ENCODE results near the gene CD300C.
"Not testable (repeated sequence)": the region's sequence is repeated elsewhere in the genome, so short reads cannot be mapped to it uniquely, and the experiment has no call there.

The CD300C gene

DNA sequence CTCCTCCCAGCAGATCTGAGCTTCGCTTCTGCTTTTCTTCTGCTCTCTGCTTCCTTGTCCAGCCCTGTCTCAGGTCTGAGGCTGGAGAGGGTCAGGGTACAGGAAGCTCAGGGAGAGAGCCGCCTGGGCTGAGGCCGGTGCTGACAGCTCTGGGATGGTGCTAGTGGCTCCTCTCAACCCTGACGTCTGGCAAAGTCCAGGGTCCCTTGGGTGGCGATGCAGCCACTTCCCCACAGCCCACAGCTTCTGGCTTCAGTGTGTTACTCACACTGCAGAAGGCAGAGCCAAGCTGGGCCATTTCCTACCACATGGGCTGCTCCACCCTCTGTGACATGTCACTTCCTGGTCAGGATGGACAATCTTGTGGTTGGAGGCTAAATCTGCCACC lies at the start of gene CD300C:
TSS of gene CD300C (minus strand) at position 273 of the 388 bp plus-strand sequence. CDS start 333 bp downstream, outside the sequence.
- Mint-ChIP-seq H3K27me3 (peaks cover 13% of the 10 kb centered on the region), H3K4me1 (ENCODE audit: low read depth) (peaks cover 82% of the 10 kb centered on the region), H3K4me3 (peak within 1 kb of the TSS; percentile 69), H3K36me3 (ENCODE audit: low read depth) (peaks cover 50% of the 10 kb centered on the region), H3K9me3 (no peaks in the 10 kb centered on the region), H3K27ac (peak within 1 kb of the TSS; percentile 93)
- intact Hi-C loops (cut with micrococcal nuclease) = loop anchor here (1.0 to 10.0 kb wide), 2 partner anchors 21 to 59 kb away; partner anchors contain the start of gene CD300H

DNA sequence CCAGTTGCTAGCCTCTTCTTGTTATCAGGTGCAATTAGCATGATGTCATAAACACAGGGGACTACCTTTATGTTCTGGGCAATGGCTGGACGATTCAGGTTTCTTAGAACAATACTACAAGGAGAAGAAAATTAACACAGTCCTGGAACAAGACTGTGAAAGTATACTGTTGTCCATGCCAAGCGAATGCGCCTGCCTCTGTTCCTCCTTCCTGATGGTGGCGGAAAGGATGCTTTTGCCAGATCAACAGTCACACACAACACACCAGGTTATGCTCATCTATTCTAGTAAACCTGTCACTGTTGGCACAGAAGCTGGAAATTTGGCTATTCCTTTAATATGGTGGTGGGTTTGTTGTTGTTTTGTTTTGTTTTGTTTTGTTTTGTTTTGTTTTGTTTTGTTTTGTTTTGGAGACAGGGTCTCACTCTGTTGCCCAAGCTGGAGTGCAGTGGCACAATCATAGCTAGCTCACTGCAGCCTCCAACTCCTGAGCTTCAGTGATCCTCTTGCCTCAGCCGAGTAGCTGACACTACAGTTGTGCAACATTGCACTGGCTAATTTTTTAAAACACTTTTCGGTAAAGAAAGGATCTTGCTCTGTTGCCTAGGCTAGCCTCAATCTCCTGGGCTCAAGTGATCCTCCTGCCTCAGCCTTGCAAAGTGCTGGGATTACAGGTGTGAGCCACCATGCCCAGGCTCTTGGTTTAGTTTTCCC lies 49.3 kb upstream of the CD300C start:
- no peaks in the 10 kb centered on the region for H3K9me3 Mint-ChIP-seq
- peaks cover 33% of the 10 kb centered on the region for H3K27me3 Mint-ChIP-seq
- intact Hi-C loops (cut with micrococcal nuclease) = no loop called here
- H3K36me3 Mint-ChIP-seq (ENCODE audit: low read depth) = no peaks in the 10 kb centered on the region
- no peak overlapping the region for H3K4me3 Mint-ChIP-seq
- H3K27ac Mint-ChIP-seq = no peak overlapping the region
- peaks cover 58% of the 10 kb centered on the region for H3K4me1 Mint-ChIP-seq (ENCODE audit: low read depth)

DNA sequence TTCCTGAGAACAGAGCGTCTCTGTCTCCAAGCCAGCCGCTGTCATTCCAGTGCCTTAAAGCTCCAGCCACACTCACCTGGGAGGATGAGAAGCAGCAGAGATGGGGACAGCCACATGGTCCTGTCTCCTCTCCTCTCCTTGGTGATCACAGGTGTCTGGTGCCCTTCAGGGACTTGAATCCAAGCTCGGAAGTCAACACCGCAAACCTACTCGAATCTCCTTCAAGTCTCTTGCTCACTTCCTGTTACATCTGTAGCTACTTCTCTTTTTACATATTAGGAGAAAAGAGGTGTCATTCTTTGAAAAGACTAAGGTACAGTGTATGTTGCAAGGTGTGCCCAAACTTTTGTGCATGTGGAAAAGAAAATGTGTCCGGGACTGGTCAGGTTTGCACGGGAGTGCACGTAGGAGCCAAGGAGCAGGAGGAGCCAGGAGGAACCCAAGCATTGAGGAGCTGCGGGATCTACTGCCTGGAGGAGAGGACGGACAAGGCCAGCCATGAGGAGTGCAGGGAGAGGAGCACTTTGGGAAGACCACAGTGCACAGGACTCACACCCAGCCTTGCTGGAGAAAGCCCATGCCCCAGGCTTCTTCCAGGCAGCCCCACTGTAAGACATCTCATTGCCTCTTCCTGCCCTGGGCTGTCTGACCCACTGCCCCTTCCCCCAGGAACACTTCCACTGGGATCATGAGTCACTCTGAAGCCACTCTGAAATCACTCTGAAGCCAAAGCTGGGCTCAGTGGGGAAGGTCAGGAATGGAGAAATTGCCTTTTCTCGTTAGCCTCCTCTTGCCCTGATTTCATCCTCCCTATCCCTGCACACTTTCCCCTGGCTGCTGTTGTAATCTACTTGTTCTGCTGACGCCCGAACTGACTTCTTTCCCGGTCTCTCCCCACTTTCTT lies 46.4 kb upstream of the CD300C start, which contains the start of gene CD300LD:
TSS of gene CD300LD (minus strand) at position 197 of the 904 bp plus-strand sequence. CDS start at position 116, 81 bp downstream.
- Mint-ChIP-seq H3K36me3 (ENCODE audit: low read depth) (no peaks in the 10 kb centered on the region), H3K4me1 (ENCODE audit: low read depth) (peaks cover 30% of the 10 kb centered on the region), H3K27ac (no peak within 1 kb of the TSS), H3K27me3 (peaks cover 51% of the 10 kb centered on the region), H3K9me3 (no peaks in the 10 kb centered on the region), H3K4me3 (no peak within 1 kb of the TSS)
- intact Hi-C loops (cut with micrococcal nuclease) = no loop called here

DNA sequence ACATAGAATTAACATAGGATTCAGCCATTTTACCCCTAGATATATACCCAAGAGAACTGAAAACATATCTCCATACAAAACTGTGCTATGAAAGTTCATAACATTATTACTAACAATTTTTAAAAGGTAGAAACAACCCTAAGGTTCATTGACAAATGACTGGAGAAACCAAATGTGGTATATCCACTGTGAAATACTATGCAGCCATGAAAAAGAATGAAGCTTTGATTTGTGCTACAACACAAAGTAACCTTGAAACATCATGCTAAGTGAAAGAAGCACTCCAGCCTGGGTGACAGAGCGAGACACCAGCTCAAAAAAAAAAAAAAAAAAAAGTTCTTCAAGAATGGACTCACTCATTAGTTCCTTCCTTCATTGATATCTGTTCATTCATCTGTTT lies 45.6 kb upstream of the CD300C start:
- intact Hi-C loops (cut with micrococcal nuclease) = no loop called here
- Mint-ChIP-seq H3K36me3 (ENCODE audit: low read depth) (no peaks in the 10 kb centered on the region), H3K27ac (no peak overlapping the region), H3K27me3 (peaks cover 48% of the 10 kb centered on the region), H3K4me3 (no peak overlapping the region), H3K4me1 (ENCODE audit: low read depth) (peaks cover 30% of the 10 kb centered on the region), H3K9me3 (no peaks in the 10 kb centered on the region)

DNA sequence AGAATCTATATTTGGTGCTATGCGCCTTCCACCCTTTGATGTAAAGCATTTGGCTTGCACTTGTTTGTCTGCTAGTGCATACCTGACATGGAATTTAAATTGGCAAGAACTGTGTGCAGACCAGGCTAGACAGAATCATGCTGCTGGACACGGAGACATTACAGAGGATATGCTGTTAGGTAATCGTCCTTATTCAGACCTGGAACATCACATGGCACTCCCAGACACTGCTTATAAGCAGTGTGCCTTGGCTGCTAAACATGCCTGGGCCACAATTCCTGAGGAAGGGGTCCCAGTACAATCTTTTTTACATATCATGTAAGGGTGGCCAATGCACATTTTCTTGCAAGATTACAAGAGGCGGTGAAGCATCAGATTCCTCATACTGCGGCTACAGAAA lies 39.8 kb upstream of the CD300C start:
- intact Hi-C loops (cut with micrococcal nuclease) = no loop called here
- H3K36me3 Mint-ChIP-seq (ENCODE audit: low read depth) = no peaks in the 10 kb centered on the region
- H3K4me1 Mint-ChIP-seq (ENCODE audit: low read depth) = no peaks in the 10 kb centered on the region
- H3K27me3 Mint-ChIP-seq = peaks cover 34% of the 10 kb centered on the region
- H3K4me3 Mint-ChIP-seq = no peak overlapping the region
- no peak overlapping the region for H3K27ac Mint-ChIP-seq
- no peaks in the 10 kb centered on the region for H3K9me3 Mint-ChIP-seq

DNA sequence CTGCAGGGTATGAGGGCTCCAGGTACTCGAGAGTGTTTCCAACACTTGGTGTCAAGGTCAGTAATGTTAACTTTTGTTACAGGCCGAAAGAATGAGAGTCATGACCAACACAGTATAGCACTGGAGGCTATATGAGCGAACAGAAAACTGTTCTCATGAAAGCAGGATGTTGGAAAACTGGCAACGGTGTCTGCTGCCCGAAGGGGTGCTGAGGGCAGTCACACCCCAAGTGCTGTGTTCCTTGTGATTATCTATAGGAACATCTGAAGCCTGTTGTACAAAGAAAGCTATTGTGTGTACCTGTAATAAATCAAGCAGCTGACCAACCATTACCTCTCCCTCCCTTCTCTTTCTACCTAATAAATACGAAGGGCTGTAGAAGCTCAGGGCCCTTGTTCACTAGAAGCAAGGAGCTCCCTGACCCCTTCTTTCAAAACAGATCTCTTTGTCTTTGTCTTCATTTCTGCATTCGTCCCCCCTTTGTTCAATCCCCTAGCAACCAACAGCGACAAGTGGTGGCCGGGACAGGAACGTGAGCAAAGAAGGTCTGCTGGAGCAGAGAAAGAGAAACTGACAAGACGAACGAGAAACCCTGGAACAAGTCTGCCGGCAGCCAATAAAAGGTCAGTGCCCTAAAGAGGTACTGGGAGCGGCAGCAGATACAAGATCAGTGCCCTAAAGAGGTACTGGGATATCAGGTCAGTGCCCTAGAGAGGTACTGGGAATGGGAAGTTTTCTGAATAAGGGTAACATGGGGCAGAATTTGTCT lies 38.6 kb upstream of the CD300C start:
- Mint-ChIP-seq H3K4me1 (ENCODE audit: low read depth) (peaks cover 11% of the 10 kb centered on the region), H3K27ac (no peak overlapping the region), H3K27me3 (peaks cover 28% of the 10 kb centered on the region), H3K9me3 (no peaks in the 10 kb centered on the region), H3K4me3 (no peak overlapping the region), H3K36me3 (ENCODE audit: low read depth) (no peaks in the 10 kb centered on the region)
- intact Hi-C loops (cut with micrococcal nuclease) = no loop called here

DNA sequence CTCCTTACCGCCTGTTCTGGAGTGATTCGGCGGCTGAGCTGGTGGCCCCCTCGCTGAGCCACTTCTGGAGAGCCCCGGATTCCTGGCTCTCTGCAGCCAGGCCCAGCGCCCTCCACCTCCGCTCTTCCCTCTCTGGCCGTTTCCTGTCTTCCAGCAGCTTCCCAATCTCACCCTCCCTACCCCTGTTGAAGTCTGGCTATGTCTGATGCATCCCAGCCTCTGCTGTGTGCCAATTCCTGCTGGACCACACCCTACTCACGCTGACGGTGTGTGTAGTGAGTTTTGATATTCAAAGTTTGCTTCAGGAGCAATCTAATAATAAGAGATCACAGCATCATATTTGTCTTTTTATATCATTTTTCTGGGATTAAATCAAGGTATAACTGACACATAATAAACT lies 36.7 kb upstream of the CD300C start:
- no peaks in the 10 kb centered on the region for H3K9me3 Mint-ChIP-seq
- H3K4me1 Mint-ChIP-seq (ENCODE audit: low read depth) = peaks cover 17% of the 10 kb centered on the region
- no peaks in the 10 kb centered on the region for H3K36me3 Mint-ChIP-seq (ENCODE audit: low read depth)
- H3K4me3 Mint-ChIP-seq = no peak overlapping the region
- H3K27me3 Mint-ChIP-seq = peaks cover 23% of the 10 kb centered on the region
- intact Hi-C loops (cut with micrococcal nuclease) = no loop called here
- no peak overlapping the region for H3K27ac Mint-ChIP-seq

GRCh38 chr17:74579900-74580299 lies 34.0 kb upstream of the CD300C start:
- intact Hi-C loops (cut with micrococcal nuclease) = no loop called here
- Mint-ChIP-seq H3K27ac (no peak overlapping the region), H3K4me1 (ENCODE audit: low read depth) (peaks cover 23% of the 10 kb centered on the region), H3K36me3 (ENCODE audit: low read depth) (no peaks in the 10 kb centered on the region), H3K27me3 (peaks cover 37% of the 10 kb centered on the region), H3K9me3 (no peaks in the 10 kb centered on the region), H3K4me3 (no peak overlapping the region)

DNA sequence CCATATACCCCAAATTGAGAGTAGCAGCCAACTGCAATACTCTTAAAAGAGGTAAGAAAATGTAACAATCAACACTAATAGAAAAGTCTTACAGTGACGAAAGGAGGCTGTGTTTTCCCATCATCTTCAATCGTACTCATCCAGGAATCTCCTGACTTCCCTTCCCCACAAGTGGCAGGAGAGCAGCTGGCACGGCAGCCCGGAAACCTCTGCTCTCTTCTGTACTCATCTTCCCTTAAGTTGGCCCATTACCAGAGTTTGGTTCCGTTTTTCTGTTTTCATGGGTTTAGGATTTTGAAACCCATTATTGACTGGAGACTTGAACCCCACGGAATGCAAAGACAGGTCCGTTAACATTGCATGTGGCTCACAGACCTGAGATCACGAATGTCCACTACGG lies 33.1 kb upstream of the CD300C start:
- H3K27ac Mint-ChIP-seq = no peak overlapping the region
- intact Hi-C loops (cut with micrococcal nuclease) = no loop called here
- H3K4me1 Mint-ChIP-seq (ENCODE audit: low read depth) = peaks cover 23% of the 10 kb centered on the region
- no peaks in the 10 kb centered on the region for H3K9me3 Mint-ChIP-seq
- H3K4me3 Mint-ChIP-seq = no peak overlapping the region
- H3K36me3 Mint-ChIP-seq (ENCODE audit: low read depth) = no peaks in the 10 kb centered on the region
- H3K27me3 Mint-ChIP-seq = peaks cover 42% of the 10 kb centered on the region

- peaks cover 36% of the 10 kb centered on the region for H3K4me1 Mint-ChIP-seq (ENCODE audit: low read depth)
- no peaks in the 10 kb centered on the region for H3K9me3 Mint-ChIP-seq
- intact Hi-C loops (cut with micrococcal nuclease) = no loop called here
- H3K36me3 Mint-ChIP-seq (ENCODE audit: low read depth) = no peaks in the 10 kb centered on the region
- no peak overlapping the region for H3K27ac Mint-ChIP-seq
- no peak overlapping the region for H3K4me3 Mint-ChIP-seq
- H3K27me3 Mint-ChIP-seq = peaks cover 45% of the 10 kb centered on the region
Measured at GRCh38 chr17:74574489-74575142, 28.7 kb upstream of the CD300C start.

- Mint-ChIP-seq H3K27me3 (peaks cover 40% of the 10 kb centered on the region), H3K4me1 (ENCODE audit: low read depth) (peaks cover 39% of the 10 kb centered on the region)
- H3K9me3 Mint-ChIP-seq; H3K27ac Mint-ChIP-seq; H3K4me3 Mint-ChIP-seq; intact Hi-C loops (cut with micrococcal nuclease); H3K36me3 Mint-ChIP-seq (ENCODE audit: low read depth): not testable (repeated sequence)
Measured at GRCh38 chr17:74573635-74574034, 27.7 kb upstream of the CD300C start.

- Mint-ChIP-seq H3K36me3 (ENCODE audit: low read depth) (no peaks in the 10 kb centered on the region), H3K27me3 (peaks cover 40% of the 10 kb centered on the region), H3K4me1 (ENCODE audit: low read depth) (peaks cover 44% of the 10 kb centered on the region), H3K9me3 (no peaks in the 10 kb centered on the region), H3K4me3 (no peak overlapping the region), H3K27ac (no peak overlapping the region)
- intact Hi-C loops (cut with micrococcal nuclease) = no loop called here
Measured at GRCh38 chr17:74573169-74573568, 27.3 kb upstream of the CD300C start.

- H3K4me1 Mint-ChIP-seq (ENCODE audit: low read depth) = peaks cover 55% of the 10 kb centered on the region
- H3K36me3 Mint-ChIP-seq (ENCODE audit: low read depth) = no peaks in the 10 kb centered on the region
- H3K27me3 Mint-ChIP-seq = peaks cover 32% of the 10 kb centered on the region
- H3K4me3 Mint-ChIP-seq = no peak overlapping the region
- no peak overlapping the region for H3K27ac Mint-ChIP-seq
- intact Hi-C loops (cut with micrococcal nuclease) = no loop called here
- H3K9me3 Mint-ChIP-seq = no peaks in the 10 kb centered on the region
Measured at GRCh38 chr17:74571621-74572270, 25.8 kb upstream of the CD300C start.
